WI38 (cell line): ENCODE data around the gene HSD17B12.

Experiments used
- H3K4me3 ChIP-seq: 2 replicates; pipeline ENCODE4 v1.5.1; 2011; ENCODE audit warnings: low read depth, mild to moderate bottlenecking, control low read depth, low read length
- TF ChIP-seq, protein P1 (sequence below): IDR thresholded peaks from 2 replicates; pipeline ENCODE4 v1.5.1; 2012; ENCODE audit warnings: low read depth, mild to moderate bottlenecking, control low read depth, low read length

HSD17B12 gene

DNA sequence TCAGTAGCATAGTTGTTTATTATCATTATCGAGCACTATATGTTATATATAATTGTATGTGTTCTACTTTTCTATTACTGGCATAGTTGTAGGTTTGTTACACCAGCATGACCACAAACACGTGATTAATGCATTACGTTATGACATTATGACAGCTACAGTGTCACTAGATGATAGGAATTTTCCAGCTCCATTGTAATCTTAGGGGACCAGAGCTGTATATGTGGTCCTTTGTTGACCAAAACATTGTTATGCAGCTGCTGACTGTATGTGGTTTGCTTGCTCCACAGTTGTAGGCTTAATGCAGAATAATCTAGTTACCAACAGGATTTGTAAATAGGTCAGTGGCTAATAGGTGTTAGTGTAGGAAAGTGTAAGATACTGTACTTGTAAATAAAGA, 66.1 kb downstream of the HSD17B12 start:
- TF ChIP-seq, protein P1, sequence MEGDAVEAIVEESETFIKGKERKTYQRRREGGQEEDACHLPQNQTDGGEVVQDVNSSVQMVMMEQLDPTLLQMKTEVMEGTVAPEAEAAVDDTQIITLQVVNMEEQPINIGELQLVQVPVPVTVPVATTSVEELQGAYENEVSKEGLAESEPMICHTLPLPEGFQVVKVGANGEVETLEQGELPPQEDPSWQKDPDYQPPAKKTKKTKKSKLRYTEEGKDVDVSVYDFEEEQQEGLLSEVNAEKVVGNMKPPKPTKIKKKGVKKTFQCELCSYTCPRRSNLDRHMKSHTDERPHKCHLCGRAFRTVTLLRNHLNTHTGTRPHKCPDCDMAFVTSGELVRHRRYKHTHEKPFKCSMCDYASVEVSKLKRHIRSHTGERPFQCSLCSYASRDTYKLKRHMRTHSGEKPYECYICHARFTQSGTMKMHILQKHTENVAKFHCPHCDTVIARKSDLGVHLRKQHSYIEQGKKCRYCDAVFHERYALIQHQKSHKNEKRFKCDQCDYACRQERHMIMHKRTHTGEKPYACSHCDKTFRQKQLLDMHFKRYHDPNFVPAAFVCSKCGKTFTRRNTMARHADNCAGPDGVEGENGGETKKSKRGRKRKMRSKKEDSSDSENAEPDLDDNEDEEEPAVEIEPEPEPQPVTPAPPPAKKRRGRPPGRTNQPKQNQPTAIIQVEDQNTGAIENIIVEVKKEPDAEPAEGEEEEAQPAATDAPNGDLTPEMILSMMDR: no peak
- no peak overlapping the region for H3K4me3 ChIP-seq

DNA sequence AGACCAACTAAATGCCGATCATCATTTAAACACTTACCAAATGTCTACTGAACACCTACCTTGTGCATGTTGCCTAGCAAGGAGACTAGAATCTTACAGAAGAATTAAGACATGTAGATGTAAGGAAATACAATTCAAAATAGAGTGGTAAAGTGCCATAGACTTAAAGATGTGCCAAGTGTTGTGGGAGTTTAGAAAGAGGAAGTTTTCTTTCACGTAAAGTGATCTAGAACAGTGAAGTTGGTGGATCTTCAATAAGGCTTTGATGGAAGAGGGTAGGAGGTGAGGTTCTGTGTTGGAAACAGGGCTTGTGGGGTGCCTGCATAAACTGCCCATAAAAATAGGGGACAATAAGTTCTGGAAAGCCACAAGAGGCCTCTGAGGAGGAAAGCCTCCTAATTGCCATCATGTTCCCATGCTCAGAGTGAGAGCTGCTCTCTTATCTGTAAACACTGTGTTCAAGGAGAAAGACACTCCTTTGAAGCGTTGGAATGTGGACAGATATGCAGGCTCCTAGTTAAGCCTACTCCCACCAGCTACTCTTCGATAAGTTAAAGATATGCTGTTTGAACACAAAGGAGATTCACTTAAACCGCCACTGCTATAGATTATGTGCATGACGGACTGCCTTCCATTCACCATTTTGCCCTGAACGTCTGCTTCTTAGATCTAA, 66.7 kb downstream of the HSD17B12 start:
- H3K4me3 ChIP-seq: no peak overlapping the region
- TF ChIP-seq, protein P1: no peak

GRCh38 chr11:43748095-43748494, 67.6 kb downstream of the HSD17B12 start:
- TF ChIP-seq, protein P1: no peak
- no peak overlapping the region for H3K4me3 ChIP-seq

GRCh38 chr11:43751726-43752125, 71.2 kb downstream of the HSD17B12 start:
- TF ChIP-seq, protein P1: no peak
- H3K4me3 ChIP-seq: no peak overlapping the region

GRCh38 chr11:43756575-43756974, 76.0 kb downstream of the HSD17B12 start:
- no peak overlapping the region for H3K4me3 ChIP-seq
- TF ChIP-seq, protein P1: no peak

DNA sequence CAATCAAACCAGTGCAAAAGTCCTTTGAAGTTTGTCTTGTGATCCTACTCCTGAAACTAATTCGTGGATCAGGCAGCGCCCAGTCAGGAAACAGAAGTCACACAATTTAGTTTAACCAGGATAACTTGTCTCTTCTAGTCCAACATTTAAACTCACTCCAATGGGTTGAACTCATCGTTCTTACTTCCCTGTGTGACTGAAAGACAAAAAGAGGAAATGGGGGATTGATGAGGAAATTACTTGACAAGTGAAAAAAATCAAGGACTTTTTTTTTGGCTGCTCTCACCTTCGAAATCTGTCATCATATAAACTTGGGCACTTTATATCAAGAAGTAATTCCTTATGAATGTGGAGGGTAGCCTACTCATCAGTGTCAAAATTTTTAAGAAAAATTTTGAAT, 78.4 kb downstream of the HSD17B12 start:
- TF ChIP-seq, protein P1: no peak
- no peak overlapping the region for H3K4me3 ChIP-seq

DNA sequence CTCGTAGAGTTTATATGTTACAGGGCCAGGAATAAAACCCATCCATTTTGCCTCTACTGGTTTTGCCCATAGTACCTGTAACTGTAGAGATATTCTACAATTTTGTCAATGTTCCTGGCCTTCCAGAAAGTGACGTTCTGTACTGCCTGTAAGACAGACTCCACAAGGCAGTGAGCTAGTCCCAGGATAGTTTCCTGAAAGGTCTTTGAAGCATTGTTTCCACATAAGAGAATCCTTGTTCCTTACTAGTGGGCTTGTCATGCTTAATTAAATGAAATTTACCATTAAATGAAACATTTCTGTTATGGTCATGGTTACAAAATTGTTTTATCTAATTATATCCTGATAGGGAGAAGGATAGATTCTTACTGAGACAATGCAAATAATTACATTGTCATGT, 80.4 kb downstream of the HSD17B12 start:
- H3K4me3 ChIP-seq: no peak overlapping the region
- TF ChIP-seq, protein P1: no peak
